22Rv1 (cell line): ENCODE data around the gene GRIK4.

Experiments used
- CTCF ChIP-seq: fragments of 450-650 bp; IDR thresholded peaks from 2 replicates; pipeline ENCODE4 v1.5.1; 2017; ENCODE audit warnings: mild to moderate bottlenecking
- ZFX ChIP-seq: fragments of 450-650 bp; IDR thresholded peaks from 2 replicates; pipeline ENCODE4 v1.6.1; 2017; ENCODE audit warnings: antibody characterized with exemption, borderline replicate concordance

- TF ChIP-seq CTCF = no peak
- no peak for TF ChIP-seq ZFX
Observed at GRCh38 chr11:120898568-120898967, 387.0 kb downstream of the GRIK4 start.
